Inflammatory macrophage treated with lipopolysaccharide for 4 hours (primary cell): ENCODE results near the gene STT3B.
A peak's percentile ranks its signal among the peaks of the same experiment; 100 is the strongest.

Experiments used
- DNase-seq: peaks from one replicate; pipeline ENCODE4 v3.0.0-alpha.2; 2020

STT3B gene

DNA sequence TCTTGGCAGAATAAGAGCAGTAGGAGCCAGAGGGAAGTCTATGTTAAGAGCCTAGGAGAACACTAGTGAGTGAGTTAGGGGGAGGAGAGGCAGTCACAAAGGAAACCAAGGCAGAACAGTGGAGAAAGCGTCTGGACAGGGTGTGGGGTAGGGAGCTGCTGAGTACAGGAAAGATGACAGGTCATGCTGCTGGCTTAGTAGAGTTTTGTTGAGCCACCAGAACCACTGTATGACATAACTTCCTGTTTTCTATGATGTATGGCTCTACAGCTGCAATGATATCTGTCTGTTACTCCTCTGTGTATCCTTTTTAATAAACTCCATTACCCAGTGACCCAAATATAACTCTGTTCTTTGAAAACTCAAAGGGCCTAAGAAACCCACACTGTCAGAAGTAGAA, 10.6 kb upstream of the STT3B start:
- peak; percentile 81 for DNase-seq

DNA sequence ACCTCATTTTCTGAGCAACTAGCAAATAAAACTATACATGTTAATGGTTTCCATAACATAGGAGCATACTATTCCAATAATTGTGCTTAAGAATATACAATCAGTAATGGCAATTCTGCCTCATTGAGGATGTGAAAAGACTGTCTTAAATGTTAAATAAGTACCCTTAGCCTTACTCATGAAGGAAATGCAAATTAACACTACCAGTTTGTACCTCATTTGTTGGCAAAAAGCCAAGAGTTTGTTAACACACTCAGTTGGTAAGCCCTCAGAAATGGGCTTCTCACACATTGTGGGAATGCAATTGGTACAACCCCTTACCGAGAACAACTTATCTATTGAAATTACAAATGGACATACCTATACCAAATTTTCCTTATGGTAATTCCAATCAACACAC, 9.2 kb upstream of the STT3B start:
- DNase-seq, result no peak

DNA sequence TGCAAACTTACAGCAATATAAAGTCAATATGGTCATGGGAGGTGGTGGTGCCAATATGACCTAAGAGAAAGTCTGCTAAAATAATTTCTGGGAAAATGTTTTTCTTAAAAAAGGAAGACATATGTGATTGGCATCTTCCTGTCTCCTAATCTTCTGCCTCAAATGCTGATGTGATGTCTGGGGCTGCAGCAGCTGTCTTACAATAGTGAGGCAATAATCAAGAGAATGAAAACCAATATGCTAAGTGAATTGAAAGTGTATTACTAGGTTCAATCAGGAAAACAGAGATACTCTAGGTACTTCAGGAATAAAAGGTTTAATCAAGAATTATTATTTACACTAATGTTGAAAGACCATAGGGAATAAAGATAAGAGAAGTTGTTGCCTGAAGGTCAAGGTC, 7.2 kb upstream of the STT3B start:
- DNase-seq, result no peak

DNA sequence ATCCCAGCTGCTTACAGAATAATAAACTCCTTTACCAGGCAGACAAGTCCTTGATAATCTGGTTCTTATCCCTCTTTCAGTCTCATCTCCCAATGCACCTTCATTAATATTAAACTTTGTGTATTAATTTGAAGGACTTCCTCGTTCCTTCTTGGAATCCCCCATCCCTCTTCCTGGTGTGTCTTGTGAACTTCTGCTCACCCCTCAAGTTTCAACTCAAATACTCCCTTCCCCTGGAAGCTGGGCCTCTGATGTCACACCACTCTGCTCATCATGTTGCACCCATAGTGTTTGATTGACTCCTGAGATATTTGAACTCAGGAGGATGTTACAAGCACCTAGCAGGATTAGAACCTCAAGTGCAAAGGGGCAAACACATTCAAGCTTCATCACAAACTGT, 3.3 kb upstream of the STT3B start:
- DNase-seq, result peak; percentile 44

DNA sequence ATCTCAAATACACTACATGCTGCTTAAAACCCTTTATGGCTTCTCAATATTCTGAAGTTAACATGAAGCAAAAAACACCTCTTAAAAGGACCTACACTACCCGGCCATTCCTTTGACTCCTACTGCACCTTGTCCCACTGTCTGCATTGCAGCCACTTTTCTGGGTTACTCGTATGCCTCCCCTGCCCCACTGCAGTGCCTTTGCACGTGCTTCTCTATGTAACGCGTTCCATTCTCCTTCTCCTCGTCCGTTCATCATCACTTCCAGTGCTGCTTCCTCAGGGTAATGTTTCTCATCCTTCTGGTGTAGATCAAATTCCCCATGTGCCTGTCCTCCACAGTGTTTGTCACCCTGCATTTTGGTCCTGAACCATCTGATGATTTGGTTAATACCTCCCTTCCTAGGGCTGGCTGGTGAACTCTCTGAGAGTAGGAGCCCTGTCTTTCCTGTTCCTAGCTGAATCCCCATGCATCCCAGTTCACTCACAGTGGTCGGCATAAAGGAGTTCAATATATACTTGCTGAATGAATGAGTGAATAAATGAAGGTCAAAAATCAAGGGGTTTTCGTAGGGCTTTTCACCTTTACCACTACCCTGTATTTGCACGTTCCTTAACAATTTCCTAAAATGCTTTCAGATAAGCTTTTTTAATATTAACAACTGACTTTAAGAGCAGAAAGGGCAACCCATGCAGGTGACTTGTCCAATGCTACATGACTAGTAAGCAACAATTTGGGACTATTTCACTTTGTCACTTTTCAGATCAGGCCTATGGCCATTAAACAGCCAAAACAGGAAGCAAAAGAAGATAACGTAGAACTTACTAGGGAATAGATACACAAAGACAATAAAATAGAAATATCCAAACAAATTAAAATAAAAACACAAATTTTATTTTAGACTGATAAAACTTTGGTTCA, 2.4 kb upstream of the STT3B start:
- peak; percentile 30 for DNase-seq

DNA sequence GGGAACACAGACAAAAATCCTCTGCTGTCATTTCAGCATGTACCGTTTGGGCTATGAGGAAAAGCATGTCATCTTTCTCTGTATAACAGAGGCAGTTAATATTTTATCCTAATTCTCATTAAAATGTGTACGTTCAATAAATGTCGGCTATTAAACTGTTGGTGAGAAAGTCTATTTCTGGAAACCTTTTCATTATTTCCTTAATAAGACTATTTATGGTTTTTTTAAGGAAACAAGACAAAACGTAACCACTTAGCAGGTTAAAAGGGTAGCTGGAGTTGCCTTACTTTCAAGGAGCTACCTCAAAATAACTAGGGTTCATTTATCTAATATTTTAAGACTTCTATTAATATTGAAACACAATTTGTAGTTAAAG, 1.8 kb upstream of the STT3B start:
- DNase-seq, result no peak

DNA sequence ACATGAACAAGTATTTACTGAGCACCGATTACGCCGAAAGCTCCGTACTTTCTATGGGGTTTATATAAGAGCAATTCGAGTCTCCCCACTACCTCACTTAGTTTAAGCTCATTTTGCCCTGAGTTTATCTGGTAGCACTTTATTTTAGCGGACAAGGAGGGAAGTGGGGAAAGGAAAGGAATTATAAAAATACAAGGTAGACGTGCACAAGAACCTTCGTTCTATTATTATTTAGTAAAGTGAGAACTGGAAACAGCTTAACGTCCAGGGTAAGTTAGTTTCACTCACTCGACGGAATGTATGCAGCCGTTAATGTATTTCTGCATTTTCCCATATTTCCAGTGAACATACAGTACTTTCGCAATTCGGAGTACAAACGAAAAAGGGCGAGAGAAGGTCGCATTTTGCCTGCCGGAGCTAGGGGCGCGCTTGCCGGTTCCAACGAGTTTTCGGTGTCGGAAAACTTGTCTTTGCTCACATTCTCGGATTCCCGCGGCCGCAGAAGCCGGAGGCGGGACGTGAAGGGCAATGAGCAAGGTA, 1.2 kb upstream of the STT3B start:
- DNase-seq, result peak; percentile 86

DNA sequence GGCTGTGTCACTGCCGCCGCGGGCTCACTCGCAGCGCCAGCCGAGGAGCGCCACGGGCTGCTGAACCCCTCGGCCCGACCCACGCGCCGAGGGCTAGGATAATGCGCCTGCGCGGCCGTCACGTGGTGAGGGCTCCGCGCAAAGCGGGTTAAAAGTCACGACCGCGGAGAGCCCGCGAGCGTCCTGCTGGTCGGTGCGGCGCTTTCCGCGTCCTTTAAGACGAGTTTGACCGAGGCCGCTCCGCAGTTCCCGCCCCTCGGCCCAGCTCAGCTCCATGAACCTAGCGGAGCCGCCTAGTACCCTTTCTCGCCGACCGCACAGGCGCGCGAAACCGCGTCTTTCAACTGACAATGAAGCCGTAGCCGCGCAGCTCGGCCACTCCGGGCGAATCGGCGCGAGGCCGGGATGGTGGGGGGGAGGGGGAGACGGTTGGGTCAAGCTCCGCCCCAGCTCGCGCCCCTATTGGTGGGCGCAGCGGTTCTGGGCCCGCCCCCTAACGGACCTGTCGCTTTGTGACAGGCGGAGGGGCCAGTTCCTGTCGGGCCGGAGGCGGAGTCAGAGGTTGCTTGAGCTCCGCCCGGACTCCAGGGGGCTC, 636 bp upstream of the STT3B start:
- DNase-seq, result peak; percentile 100

DNA sequence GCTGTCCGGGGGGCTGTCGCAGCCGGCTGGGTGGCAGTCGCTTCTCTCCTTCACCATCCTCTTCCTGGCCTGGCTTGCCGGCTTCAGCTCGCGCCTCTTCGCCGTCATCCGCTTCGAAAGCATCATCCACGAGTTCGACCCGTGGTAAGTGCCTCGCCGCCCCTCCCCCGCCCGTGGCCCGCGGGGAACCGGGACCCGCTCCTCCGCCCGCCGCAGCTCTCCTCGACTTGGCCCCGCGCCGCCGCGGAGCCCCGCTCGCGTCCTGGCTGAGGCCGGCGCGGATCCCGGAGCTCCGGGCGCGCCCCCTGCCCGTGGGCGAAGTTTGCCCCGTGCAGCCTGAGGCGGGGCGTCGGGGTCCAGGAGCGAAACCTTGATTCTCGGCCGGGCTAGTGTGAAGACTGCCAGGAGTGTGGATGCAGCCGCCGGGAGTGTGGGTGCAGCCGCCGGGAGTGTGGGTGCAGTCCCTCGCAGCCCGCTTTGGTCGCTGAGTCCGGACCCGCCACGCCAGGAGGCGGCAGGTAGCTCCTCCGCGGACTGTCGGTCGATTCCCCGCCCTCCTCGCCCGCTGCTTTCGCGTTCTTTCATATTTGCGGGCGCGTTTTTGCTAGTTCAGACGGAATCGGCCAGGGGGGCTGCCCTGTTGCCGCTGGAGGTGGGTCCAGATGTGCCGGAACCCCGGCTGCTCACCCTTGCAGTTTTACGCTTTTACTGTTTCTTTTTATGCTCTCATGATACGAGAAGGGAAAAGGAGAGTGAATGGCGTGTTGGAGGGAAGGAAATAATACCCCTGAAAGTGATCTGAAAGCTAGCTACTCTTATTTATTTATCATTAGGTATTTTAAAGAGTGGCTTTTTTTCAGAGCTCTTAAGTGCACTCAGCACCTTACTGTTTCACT, 692 bp downstream of the STT3B start:
- DNase-seq, result peak; percentile 52

DNA sequence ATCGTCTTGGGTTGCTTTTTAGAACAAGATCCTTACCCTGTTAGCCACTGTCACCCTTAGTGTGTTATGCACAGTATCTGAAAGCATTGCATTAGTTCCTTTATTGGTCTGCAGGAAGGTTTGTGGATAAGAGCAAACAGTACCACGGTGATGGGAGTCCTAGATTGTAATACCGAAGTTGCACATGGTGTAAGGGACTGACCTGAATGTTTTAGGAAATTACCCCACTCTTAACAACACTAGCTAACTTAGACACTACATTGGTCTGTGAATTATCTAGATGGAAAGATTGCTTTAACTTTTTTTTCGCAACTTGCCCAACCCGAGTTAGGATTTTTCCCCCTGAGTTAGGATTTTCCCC, 1.3 kb downstream of the STT3B start:
- peak; percentile 54 for DNase-seq

DNA sequence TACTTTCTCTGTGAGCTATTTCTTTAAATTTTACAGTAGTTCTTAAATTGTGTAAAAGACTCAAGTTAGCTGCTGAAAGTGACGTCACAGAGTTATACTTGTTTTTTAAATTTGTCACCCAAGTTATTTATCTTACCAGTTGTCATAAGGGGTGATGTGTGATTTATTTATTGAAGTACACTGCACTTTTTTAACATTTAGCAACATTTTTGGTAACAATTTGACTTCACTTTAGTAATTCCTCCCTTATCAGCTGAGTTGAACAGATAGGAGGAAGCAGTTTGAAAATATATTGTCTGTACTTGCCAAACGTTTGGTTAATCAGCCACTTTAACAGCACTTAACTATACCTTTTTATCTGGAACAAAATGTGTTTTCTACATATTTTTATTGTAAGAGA, 3.8 kb downstream of the STT3B start:
- DNase-seq, result peak; percentile 56

DNA sequence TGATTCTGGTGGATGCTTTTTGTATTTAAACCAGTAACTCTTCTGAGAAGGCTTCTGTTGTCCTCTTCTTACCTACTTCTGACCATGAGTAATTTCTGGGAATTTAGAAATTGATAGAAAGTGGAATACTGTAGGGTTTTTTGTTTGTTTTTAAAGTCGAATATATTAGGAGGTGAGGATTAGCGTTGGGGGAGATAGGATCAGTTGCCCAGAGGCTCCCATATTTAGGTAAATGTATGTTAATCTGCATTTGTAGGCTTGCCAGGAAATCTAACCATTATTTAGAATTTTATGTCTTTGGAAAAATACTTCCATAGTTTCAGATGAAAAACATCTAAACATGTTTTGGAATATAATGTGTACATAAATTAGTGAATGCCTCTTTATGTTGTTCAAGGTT, 6.1 kb downstream of the STT3B start:
- no peak for DNase-seq

DNA sequence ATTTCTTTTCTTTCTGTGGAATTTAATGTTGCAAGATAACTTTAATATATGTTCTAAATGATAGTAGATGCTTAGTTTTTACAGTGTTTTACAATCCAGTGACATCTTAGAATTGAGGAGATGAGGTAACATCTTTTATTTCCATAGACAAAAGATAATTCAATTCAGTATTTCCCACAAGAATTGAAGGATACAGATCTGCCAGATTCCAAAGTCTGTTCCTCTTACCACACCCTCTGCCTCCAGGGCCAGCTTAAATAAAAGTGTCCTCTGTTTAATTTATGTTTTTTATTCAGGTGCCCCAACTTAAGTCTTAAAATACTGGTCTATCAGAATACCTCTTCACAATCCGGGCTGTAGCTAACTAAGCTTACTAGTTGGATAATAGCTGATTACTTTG, 6.5 kb downstream of the STT3B start:
- DNase-seq, result no peak

DNA sequence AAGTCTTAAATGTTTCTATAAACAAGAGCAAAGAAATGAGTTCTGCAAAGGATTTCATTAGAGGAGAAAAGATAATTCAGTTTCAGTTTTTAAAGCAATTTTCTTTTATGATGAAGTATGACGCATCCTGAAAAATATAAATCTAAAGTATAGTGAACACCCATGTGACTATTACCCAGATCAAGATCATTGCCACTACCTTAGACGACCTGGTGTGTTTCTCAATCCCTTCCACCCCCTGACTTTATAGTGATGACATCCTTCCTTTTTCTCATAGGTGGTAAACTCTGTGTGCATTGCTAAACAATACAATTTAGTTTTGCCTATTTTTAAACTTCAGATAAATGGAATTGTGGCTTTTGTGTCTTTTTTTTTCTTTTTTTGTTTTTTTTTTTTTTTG, 8.4 kb downstream of the STT3B start:
- DNase-seq, result peak; percentile 46

DNA sequence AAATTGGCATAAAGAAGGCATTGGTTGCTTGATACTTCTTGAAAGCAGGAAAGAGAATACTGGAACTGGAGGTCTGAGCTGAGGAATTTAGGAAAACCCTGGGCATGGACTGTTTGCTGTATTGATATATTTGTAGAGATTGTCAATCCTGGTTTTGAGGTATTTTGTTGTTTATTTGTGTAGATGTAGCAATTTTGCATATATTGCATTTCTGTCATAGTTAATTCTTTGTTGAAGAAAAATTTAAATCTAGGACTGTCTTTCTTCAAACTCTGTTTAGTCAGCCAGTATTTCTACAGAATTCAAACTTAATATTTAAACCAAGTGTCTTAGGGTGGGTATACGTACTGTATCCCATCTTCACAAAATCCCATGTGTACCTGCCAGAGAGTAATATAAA, 9.5 kb downstream of the STT3B start:
- no peak for DNase-seq

DNA sequence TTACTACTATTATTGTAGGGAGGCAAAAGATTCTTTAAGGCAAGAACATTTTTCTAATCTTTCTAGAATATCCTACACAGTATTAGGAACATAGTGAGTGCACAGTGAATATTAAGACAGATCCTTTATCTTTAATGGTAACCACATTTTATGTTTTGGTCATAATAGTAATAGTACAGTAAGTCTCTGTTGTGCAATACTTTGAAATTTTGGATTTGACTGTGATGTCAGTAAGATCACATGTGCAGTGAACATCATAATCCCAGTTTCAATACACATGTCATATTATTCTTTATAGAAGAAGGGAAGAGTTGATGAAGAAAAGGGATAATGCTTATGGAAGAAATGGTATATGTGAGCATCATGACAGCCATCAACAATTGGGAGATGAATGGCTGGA, 10.7 kb downstream of the STT3B start:
- DNase-seq, result peak; percentile 70

DNA sequence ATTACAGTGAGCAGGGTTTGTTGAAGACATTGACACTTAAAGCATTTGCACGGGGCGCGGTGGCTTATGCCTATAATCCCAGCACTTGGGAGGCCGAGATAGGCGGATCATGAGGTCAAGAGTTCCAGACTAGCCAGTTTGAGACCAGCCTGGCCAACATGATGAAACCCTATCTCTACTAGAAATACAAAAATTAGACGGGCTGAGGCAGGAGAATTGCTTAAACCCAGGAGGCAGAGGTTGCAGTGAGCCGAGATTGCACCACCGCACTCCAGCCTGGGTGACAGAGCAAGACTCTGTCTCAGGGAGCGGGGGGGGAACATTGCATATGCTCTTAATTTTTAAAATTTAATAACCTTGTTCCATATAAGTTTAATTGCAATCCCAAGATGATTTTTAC, 11.9 kb downstream of the STT3B start:
- DNase-seq, result peak; percentile 73

DNA sequence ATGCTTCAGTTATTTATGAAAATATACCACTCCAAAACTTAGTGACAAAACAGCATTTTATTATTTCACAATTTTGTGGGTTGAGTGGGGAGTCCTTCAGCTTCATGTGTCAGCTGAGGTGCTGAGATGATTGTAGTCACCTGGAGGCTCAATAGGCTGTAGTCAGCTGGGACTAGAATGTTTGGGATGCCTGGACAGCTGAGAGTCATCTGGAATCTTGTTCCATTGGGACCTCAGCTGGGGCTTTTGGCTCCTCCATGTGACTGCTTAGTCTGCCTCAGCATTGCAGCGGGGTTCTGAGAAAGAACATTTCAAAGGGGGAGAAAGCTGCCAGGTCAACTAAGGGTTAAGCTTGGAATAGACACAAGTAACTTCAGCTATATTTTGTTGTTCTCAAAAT, 13.4 kb downstream of the STT3B start:
- DNase-seq, result no peak

DNA sequence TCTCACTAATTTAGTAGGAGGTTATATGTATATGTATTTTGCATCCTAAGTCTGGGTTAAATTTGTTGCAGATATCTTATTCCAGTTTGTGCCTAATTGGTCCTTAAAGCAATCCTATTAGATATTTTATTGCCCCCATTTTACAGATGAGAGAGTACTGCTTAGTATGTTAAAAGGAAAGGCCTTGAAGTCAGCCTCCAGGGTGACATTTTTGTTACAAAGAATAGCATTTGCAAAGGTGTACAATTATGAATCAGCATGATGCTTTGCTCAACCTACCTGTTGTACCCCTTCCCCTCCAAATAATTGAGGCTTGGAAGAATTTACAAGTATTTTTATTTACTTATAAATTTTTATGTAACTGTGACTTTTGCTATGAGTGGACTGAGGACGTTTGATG, 14.0 kb downstream of the STT3B start:
- DNase-seq, result no peak

DNA sequence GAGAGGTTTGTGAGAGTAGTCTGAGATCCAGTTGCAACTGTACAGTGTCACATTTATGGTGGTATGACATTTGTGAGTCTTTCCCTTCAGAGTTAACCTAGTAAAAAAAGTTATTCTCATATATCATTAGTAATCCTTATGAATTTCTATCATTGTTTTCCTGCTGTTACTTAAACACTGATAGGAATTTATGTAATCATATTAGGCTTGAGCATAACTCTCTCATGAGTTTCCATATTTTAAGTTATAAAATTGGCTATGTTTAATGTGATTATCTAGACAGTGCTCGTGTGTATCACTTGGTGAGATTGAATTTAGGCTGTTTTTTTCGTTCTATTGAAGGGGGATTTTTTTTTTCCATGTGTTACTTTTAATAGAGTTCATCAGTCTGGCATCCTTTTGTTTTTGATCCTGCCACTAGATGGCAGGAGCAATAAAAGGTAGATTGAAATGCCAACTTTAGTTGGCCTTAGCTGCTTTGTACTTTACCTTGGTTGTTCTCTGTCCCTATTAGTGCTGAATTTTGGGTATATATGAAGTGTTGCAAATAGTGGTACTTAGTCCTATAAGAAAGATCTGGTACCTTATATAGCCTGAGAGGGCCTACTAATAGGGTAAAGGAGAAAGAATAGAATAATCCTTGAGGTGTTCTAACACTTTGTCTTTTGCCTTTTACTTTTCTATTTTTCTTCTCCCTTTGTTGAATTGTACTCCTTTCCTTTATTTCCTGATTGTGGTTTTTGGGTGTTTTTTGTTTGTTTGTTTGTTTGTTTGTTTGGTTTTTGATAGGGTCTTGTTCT, 17.9 kb downstream of the STT3B start:
- peak; percentile 36 for DNase-seq

DNA sequence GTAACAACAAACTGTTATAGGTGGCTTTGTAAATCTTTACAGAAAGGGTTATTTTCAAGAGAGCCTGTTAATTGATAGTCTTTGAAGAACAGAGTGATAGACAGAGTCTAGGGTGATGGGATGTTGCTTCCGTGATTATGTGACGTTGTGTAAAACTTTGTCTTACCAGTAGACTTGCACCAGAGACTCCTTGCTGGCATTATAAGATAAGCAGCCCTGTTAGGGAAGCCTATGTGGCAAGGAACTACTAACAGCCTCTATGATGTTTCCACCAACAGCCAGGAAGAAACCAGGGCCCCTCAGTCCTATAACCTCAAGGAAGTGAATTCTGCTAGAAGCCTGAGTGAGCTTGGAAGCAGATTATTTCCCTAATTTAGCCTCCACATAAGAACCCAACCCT, 18.9 kb downstream of the STT3B start:
- DNase-seq, result no peak

DNA sequence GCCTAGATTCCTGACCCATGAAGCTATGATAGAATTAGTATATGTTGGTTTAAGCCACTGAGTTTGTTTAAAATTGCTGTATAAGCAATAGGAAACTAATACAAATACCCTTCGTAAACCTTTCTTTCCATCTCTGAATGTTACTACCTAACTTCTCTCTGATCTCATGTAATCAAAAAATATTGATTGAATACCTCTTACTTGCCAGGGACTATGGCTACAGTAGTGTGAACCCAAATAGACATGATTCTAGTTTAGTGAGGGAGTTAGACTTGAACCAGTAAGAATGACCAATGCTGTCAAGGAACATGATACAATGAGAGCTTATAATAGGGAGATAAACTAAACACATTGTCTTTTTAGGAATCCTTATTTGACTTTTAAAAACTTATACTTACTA, 19.4 kb downstream of the STT3B start:
- no peak for DNase-seq

DNA sequence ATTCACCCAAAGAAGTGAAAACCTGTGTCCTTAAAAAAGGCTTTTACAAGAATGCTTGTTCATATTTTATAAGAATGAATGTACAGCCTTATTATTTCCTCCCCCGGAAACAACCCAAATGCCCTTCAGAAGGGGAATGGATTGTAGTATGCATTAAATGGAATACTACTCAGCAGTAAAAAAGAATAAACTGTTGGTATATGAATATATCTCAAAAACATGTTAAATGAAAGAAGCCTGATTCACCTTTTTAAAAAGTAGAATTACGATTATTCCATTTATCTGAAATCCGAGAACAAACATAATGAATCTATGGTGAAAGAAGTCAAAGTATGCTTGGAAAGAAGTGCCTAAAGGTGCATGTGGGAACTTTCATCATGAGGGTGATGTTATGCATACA, 20.5 kb downstream of the STT3B start:
- DNase-seq, result no peak
